Measurements from ENCODE around the gene GRK5.

DNA sequence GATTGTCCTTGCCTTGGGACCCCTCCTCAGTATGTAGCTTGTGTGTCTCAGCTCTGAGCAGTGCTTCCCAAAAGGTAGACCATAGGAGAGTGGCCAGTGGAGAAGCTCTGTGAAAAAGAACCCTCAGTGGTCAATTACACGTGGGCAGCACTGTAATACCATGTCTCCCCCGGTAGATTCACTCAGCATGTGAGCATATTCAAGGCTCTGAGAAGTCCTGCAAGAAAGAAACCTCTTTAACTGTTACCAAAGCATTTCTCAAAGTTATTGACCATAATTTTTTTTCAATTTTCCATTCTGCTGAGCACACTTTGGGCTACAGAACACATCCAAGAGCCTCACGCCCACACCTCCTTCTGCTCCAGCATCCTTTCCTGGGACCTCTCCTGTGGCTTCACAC lies 192.1 kb downstream of the GRK5 start:
- TF ChIP-seq POLR2AphosphoS5 (IDR thresholded peaks at IDR 0.05; ENCODE audit: low read depth, low read length) (no peak), POLR2A (IDR thresholded peaks at IDR 0.05; ENCODE audit: low read depth, low read length) (no peak), TAF1 (IDR thresholded peaks at IDR 0.05; ENCODE audit: low read depth, low read length) (no peak), PAX5 (IDR thresholded peaks at IDR 0.05; ENCODE audit: insufficient read depth, low read length, severe bottlenecking) (no peak)
